Gastrocnemius medialis (tissue), 4 donors: ENCODE data around the gene SCAP.

Source experiments
- POLR2A ChIP-seq, 2 donors: fragments of 450-650 bp; IDR thresholded peaks; one replicate each; pipeline ENCODE4 v1.6.1; 2017; ENCODE audit warnings: antibody characterized with exemption in 2 of 2, mild to moderate bottlenecking in 2 of 2, moderate library complexity in 2 of 2
- TF ChIP-seq, protein P1 (sequence below), 5 experiments: fragments of 450-650 bp in 3 of 5; fragments of 200-600 bp in 2 of 5; sonication (generic) in 2 of 5; IDR thresholded peaks in 4 of 5; conservative IDR thresholded peaks in 1 of 5; 1 replicate in 4 of 5; 2 replicates in 1 of 5; pipeline ENCODE4 v1.5.1; 2016 to 2019; ENCODE audit warnings: antibody characterized with exemption in 5 of 5, mild to moderate bottlenecking in 3 of 5, moderate library complexity in 3 of 5

DNA sequence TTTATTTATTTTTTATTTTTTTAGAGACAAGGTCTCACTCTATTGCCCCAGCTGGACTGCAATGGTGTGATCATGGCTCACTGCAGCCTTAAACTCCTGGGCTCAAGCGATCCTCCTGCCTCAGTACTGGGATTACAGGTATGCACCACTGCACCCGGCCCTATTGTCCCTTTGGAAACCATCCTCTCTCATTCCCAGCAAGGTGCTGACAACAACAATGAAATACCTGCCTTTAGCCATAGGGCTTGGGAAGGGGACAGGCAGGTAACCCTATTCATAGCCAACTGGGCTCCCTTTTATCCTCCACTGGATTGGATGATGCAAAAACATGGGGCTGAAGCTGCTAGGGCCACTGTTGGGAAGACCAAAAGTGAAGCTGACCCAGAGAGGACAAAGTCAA lies 43.1 kb downstream of the SCAP start:
- TF ChIP-seq, protein P1, sequence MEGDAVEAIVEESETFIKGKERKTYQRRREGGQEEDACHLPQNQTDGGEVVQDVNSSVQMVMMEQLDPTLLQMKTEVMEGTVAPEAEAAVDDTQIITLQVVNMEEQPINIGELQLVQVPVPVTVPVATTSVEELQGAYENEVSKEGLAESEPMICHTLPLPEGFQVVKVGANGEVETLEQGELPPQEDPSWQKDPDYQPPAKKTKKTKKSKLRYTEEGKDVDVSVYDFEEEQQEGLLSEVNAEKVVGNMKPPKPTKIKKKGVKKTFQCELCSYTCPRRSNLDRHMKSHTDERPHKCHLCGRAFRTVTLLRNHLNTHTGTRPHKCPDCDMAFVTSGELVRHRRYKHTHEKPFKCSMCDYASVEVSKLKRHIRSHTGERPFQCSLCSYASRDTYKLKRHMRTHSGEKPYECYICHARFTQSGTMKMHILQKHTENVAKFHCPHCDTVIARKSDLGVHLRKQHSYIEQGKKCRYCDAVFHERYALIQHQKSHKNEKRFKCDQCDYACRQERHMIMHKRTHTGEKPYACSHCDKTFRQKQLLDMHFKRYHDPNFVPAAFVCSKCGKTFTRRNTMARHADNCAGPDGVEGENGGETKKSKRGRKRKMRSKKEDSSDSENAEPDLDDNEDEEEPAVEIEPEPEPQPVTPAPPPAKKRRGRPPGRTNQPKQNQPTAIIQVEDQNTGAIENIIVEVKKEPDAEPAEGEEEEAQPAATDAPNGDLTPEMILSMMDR (IDR thresholded peaks at IDR 0.05 in 4 of 5, conservative IDR thresholded peaks at IDR 0.05 in 1 of 5): no peak
- no peak for TF ChIP-seq POLR2A (IDR thresholded peaks at IDR 0.05)
